HUES6 (cell line): ENCODE results near the gene SPAG16.

Experiments
- H3K27ac ChIP-seq: 2 replicates; pipeline ENCODE4 v1.7.0; 2013; ENCODE audit warnings: low read depth, mild to moderate bottlenecking, low read length, inconsistent platforms
- H3K27me3 ChIP-seq: 2 replicates; pipeline ENCODE4 v1.6.1; 2013; ENCODE audit warnings: low read length; ENCODE audit not compliant: control insufficient read depth, insufficient read depth
- H3K36me3 ChIP-seq: 2 replicates; pipeline ENCODE4 v1.6.1; 2013; ENCODE audit warnings: low read length; ENCODE audit not compliant: control insufficient read depth, insufficient read depth
- H3K4me1 ChIP-seq: 2 replicates; pipeline ENCODE4 v1.6.1; 2013; ENCODE audit warnings: low read length; ENCODE audit not compliant: control insufficient read depth, insufficient read depth
- H3K4me3 ChIP-seq: 2 replicates; pipeline ENCODE4 v1.5.1; 2013; ENCODE audit warnings: low read depth, low read length
- H3K9ac ChIP-seq: one replicate; pipeline ENCODE4 v1.6.1; 2013; ENCODE audit warnings: mild to moderate bottlenecking, low read length
- H3K9me3 ChIP-seq: 2 replicates; pipeline ENCODE4 v1.6.1; 2013; ENCODE audit warnings: low read depth, low read length; ENCODE audit not compliant: control insufficient read depth, insufficient read depth

SPAG16 gene

GRCh38 chr2:214193943-214194342 lies 909.7 kb downstream of the SPAG16 start:
- H3K27me3 ChIP-seq = no peaks in the 10 kb centered on the region
- no peak overlapping the region for H3K27ac ChIP-seq
- H3K36me3 ChIP-seq = no peaks in the 10 kb centered on the region
- H3K9me3 ChIP-seq = no peaks in the 10 kb centered on the region
- no peak overlapping the region for H3K9ac ChIP-seq
- H3K4me1 ChIP-seq = peaks cover 6% of the 10 kb centered on the region; the same call in 1 of the 2 replicates
- H3K4me3 ChIP-seq = no peak overlapping the region

DNA sequence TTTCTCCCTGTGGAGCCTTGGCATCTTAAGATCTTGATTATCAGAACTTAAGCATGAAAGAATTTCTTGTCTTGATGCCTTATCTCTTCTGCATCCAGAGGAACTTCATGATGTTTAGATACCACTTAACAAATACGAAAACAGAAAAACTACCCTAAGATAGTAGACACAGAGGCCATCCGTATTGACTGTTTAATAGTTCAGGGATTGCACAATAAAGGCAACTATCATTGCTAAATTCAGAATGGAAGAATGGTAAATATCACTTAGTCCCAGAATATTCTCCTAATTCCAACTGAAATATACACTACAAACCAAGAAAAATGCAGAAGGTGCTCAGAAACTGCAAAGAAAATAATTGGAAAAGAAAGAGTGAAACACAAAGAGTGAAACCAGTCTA lies 912.0 kb downstream of the SPAG16 start:
- Histone ChIP-seq H3K27ac (no peak overlapping the region), H3K9ac (no peak overlapping the region), H3K4me1 (no peaks in the 10 kb centered on the region), H3K9me3 (no peaks in the 10 kb centered on the region), H3K27me3 (no peaks in the 10 kb centered on the region), H3K4me3 (no peak overlapping the region), H3K36me3 (no peaks in the 10 kb centered on the region)

- Histone ChIP-seq H3K4me1 (no peaks in the 10 kb centered on the region; the same call in 1 of the 2 replicates), H3K27me3 (no peaks in the 10 kb centered on the region), H3K9me3 (no peaks in the 10 kb centered on the region), H3K36me3 (no peaks in the 10 kb centered on the region), H3K9ac (no peak overlapping the region), H3K4me3 (no peak overlapping the region), H3K27ac (no peak overlapping the region)
Observed at GRCh38 chr2:214201892-214202291, 917.6 kb downstream of the SPAG16 start.

- H3K4me1 ChIP-seq = no peaks in the 10 kb centered on the region; the same call in 1 of the 2 replicates
- no peak overlapping the region for H3K4me3 ChIP-seq
- H3K27ac ChIP-seq = no peak overlapping the region
- no peak overlapping the region for H3K9ac ChIP-seq
- no peaks in the 10 kb centered on the region for H3K9me3 ChIP-seq
- H3K36me3 ChIP-seq = no peaks in the 10 kb centered on the region
- H3K27me3 ChIP-seq = no peaks in the 10 kb centered on the region
Observed at GRCh38 chr2:214203214-214203613, 919.0 kb downstream of the SPAG16 start.

DNA sequence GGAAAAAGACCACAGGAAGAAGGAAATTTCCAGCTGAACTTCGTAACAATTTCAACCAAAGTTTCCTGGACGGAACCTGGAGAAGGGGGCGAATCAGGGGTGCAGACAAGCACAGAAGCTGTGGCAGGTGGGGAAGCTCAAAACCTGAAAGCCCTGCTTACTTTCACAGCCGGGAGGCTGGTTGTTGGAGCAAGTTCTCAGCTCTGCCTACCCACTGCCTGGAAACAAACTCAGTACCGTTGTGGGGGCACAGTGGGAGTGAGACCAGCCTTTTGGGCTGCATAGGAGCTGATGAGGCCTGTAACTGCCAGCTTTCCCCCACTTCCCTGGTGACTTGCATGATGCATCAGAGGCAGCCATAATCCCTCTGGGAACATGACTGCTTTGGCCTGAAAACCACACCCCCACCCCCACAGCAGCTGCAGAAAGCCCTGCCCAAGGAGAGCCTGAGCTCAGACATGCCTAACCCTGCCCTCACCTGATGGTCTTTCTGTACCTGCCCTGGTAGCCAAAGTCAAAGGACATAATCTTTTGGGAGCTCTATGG lies 919.6 kb downstream of the SPAG16 start:
- H3K9me3 ChIP-seq = no peaks in the 10 kb centered on the region
- no peaks in the 10 kb centered on the region for H3K27me3 ChIP-seq
- no peak overlapping the region for H3K27ac ChIP-seq
- no peaks in the 10 kb centered on the region; the same call in 1 of the 2 replicates for H3K4me1 ChIP-seq
- H3K36me3 ChIP-seq = no peaks in the 10 kb centered on the region
- no peak overlapping the region for H3K4me3 ChIP-seq
- H3K9ac ChIP-seq = no peak overlapping the region

DNA sequence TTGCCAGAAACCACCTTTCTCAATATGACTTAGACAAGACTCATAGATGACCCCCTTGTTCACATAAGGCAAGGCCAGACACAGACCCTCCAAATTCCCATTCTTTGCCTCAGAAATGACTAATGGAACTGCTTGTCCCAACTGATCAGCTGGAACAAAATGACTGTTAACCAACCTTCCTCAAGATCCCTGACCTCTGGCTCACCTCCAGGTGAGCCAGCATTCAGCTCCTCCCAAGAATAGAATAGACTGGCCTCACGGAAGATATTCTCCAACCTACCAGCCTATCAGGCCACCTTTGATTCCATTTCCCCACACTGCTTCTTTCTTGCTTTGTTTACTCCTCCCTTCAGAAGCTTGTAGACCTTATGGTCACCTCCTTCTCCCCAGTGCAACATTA lies 930.8 kb downstream of the SPAG16 start:
- no peaks in the 10 kb centered on the region for H3K36me3 ChIP-seq
- H3K27ac ChIP-seq = no peak overlapping the region
- no peak overlapping the region for H3K9ac ChIP-seq
- peaks cover 10% of the 10 kb centered on the region for H3K4me1 ChIP-seq
- H3K27me3 ChIP-seq = no peaks in the 10 kb centered on the region
- no peaks in the 10 kb centered on the region for H3K9me3 ChIP-seq
- H3K4me3 ChIP-seq = no peak overlapping the region

DNA sequence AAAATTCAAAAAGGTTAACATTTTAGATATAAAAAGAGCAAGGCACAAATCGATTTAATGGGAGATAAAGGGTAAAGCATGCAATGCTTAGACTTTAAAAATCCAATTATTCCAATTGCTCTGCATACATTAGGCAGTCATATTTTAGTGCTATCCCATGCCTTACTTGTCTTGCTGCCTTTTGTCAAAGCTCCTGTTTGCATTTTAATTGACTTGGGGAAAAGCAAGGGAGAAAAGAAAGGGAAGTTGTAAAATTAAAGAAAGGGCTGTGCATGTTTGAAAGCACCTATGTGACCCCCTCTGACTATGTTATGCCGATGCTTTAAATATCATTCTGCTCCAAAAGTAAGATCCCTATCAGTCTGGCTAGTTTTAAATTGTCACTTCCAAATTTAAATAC lies 932.9 kb downstream of the SPAG16 start:
- Histone ChIP-seq H3K9ac (no peak overlapping the region), H3K27me3 (no peaks in the 10 kb centered on the region), H3K27ac (no peak overlapping the region), H3K4me1 (peaks cover 10% of the 10 kb centered on the region), H3K9me3 (no peaks in the 10 kb centered on the region), H3K36me3 (no peaks in the 10 kb centered on the region), H3K4me3 (no peak overlapping the region)

- Histone ChIP-seq H3K9me3 (no peaks in the 10 kb centered on the region), H3K36me3 (no peaks in the 10 kb centered on the region), H3K4me1 (peaks cover 10% of the 10 kb centered on the region), H3K9ac (no peak overlapping the region), H3K4me3 (no peak overlapping the region), H3K27me3 (no peaks in the 10 kb centered on the region), H3K27ac (no peak overlapping the region)
Observed at GRCh38 chr2:214217599-214217998, 933.3 kb downstream of the SPAG16 start.

GRCh38 chr2:214220251-214220650 lies 936.0 kb downstream of the SPAG16 start:
- H3K36me3 ChIP-seq = no peaks in the 10 kb centered on the region
- peaks cover 10% of the 10 kb centered on the region for H3K4me1 ChIP-seq
- H3K9me3 ChIP-seq = no peaks in the 10 kb centered on the region
- H3K4me3 ChIP-seq = no peak overlapping the region
- H3K9ac ChIP-seq = no peak overlapping the region
- no peaks in the 10 kb centered on the region for H3K27me3 ChIP-seq
- H3K27ac ChIP-seq = no peak overlapping the region

GRCh38 chr2:214226061-214226460 lies 941.8 kb downstream of the SPAG16 start:
- Histone ChIP-seq H3K9ac (no peak overlapping the region), H3K27ac (no peak overlapping the region), H3K27me3 (no peaks in the 10 kb centered on the region), H3K36me3 (no peaks in the 10 kb centered on the region), H3K4me3 (no peak overlapping the region), H3K9me3 (no peaks in the 10 kb centered on the region), H3K4me1 (no peaks in the 10 kb centered on the region)

- H3K9ac ChIP-seq = no peak overlapping the region
- no peak overlapping the region for H3K4me3 ChIP-seq
- H3K4me1 ChIP-seq = no peaks in the 10 kb centered on the region
- no peaks in the 10 kb centered on the region for H3K27me3 ChIP-seq
- H3K36me3 ChIP-seq = no peaks in the 10 kb centered on the region
- H3K27ac ChIP-seq = no peak overlapping the region
- no peaks in the 10 kb centered on the region for H3K9me3 ChIP-seq
Observed at GRCh38 chr2:214232271-214232670, 948.0 kb downstream of the SPAG16 start.

GRCh38 chr2:214233164-214233563 lies 948.9 kb downstream of the SPAG16 start:
- no peaks in the 10 kb centered on the region for H3K36me3 ChIP-seq
- H3K9ac ChIP-seq = no peak overlapping the region
- H3K4me3 ChIP-seq = no peak overlapping the region
- no peak overlapping the region for H3K27ac ChIP-seq
- H3K9me3 ChIP-seq = no peaks in the 10 kb centered on the region
- no peaks in the 10 kb centered on the region for H3K27me3 ChIP-seq
- no peaks in the 10 kb centered on the region for H3K4me1 ChIP-seq
